Fibroblast of pulmonary artery (primary cell): Measurements from ENCODE around the gene CLDN7.
A peak's percentile ranks its signal among the peaks of the same experiment; 100 is the strongest.

Experiments used
- DNase-seq: peaks from one replicate; pipeline ENCODE4 v3.0.0-alpha.2; 2010; ENCODE audit warnings: low read depth
- H3K4me3 ChIP-seq: replicated peaks from 2 replicates; pipeline ENCODE4 v1.5.1; 2011; ENCODE audit warnings: low read depth, mild to moderate bottlenecking, control low read depth, low read length, moderate library complexity
- TF ChIP-seq, protein P1 (sequence below): IDR thresholded peaks from 2 replicates; pipeline ENCODE4 v1.5.1; 2011; ENCODE audit warnings: mild to moderate bottlenecking, control low read depth, low read length, inconsistent platforms; ENCODE audit errors: missing control alignments

CLDN7 gene

DNA sequence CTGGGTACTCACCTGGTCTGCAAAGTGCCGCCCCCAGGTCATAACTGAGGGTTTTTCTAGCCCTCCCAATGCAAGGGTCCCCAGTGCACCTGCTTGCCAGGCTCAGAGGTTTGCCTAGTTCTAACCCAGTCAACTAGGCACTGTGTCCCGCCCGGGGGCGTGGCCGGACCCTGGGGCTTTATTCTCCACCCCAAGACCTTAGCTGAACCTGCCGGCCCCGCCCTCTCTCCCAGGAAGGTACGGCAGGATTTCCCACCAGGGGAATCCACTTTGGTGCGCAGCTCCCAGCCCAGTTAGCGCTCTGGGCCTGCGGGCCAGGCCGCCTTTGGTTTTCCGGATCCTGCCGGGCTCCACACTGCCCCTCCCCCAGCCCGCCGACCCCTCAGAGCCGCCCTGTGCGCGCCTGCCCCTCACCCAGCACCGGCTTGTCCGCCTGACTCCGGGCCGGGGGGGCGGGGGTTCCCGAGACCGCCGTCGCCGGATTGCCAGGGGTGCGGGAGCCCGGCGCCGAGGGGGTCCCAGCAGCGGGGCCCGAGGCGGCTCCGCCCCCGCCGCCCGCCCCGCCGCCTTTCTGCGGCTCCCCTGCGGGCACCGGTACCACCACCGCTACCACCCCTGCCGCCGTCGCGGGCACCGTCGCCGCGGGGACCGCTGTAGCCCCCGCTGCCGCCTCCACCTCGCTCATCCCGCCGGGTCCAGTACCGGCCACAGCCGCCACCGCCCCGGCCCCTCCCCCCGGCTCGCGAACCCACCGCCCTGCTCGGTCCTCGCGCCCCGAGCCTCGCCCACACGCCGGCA lies 31.7 kb upstream of the CLDN7 start:
- DNase-seq, result no peak
- H3K4me3 ChIP-seq, result no peak overlapping the region
- TF ChIP-seq, protein P1, sequence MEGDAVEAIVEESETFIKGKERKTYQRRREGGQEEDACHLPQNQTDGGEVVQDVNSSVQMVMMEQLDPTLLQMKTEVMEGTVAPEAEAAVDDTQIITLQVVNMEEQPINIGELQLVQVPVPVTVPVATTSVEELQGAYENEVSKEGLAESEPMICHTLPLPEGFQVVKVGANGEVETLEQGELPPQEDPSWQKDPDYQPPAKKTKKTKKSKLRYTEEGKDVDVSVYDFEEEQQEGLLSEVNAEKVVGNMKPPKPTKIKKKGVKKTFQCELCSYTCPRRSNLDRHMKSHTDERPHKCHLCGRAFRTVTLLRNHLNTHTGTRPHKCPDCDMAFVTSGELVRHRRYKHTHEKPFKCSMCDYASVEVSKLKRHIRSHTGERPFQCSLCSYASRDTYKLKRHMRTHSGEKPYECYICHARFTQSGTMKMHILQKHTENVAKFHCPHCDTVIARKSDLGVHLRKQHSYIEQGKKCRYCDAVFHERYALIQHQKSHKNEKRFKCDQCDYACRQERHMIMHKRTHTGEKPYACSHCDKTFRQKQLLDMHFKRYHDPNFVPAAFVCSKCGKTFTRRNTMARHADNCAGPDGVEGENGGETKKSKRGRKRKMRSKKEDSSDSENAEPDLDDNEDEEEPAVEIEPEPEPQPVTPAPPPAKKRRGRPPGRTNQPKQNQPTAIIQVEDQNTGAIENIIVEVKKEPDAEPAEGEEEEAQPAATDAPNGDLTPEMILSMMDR, result no peak

DNA sequence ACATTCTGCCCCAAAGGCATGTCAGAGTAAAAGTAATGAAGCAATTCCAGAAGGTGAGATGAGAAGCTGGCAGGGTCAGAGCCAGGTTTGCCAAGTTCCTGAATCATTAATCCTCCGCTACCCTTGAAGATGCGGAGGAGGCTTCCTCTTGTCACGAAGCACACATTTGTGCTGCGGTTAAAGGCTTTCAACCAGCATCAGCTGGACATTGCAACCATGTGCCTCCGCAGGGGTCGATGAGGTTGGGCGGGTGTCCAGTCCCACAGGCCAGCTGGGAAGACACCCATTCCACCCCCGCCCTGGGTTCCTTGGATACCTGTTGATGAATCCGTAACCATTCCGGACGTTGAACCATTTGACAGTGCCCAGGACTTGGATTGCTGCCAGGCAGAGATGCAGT lies 30.9 kb upstream of the CLDN7 start:
- DNase-seq, result peak; percentile 57
- TF ChIP-seq, protein P1, result no peak
- no peak overlapping the region for H3K4me3 ChIP-seq

DNA sequence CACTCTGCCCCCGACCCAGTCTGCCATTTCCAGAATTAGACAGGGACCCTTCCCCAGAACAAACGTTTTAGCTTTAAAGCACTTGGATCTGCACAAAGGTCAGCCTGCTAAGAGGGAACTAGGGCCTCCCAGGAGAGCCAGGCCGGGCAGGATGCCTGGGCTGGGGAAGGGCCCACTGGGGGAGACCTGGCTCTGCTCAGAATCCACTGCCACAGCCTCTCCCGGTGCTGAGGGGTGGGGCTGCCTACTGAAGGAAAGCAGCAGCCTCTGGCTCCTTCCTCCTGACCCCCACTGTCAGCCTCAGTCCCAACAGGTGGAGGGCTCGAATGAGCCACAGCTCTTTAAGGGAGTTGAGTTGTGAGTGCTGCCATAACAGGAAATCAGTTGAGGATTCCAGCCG lies 30.5 kb upstream of the CLDN7 start:
- H3K4me3 ChIP-seq, result no peak overlapping the region

DNA sequence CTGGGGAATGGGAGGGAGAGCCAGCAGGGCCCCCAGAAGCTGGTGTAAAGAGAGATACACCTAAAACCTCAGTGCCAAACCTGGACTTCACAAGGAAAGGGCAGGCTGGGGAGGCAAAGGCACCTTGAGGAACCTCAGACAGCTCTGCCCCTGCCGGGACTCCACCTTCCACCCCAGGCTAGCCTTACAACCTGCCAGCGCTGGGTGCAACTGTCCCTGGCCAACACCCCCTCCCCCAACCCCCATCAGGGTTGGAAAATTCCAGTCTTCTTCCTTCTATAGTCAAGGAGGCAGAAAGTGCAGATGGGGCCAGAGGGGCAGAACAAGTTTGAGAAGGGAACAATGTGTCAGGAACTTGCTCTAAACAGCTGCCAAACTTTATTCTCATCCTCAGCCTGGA lies 29.9 kb upstream of the CLDN7 start:
- no peak overlapping the region for H3K4me3 ChIP-seq
- TF ChIP-seq, protein P1, result no peak
- DNase-seq, result no peak

More for the DNA sequence above, 30.5 kb upstream of the CLDN7 start:
- TF ChIP-seq, protein P1, result no peak
- no peak for DNase-seq

DNA sequence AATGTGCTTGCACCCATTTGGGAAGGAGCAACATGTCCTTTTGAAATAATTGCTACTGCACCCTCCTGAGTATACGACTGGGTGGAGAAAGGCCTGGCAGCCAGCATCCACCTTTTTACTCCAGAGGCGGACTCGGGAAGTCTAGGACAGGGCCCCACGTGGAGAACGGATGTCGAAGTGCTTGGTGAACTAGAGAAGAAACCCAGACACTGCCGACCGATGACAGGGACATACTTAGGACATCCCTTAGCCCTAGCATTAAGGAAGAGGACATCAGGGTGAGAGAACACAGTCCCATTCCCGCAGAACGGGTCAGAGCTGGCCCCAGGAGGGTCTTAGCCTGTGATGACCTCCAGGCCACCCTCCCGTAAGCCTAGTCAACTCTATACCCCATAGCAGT lies 28.4 kb upstream of the CLDN7 start:
- DNase-seq, result no peak
- no peak overlapping the region for H3K4me3 ChIP-seq
- TF ChIP-seq, protein P1, result no peak

DNA sequence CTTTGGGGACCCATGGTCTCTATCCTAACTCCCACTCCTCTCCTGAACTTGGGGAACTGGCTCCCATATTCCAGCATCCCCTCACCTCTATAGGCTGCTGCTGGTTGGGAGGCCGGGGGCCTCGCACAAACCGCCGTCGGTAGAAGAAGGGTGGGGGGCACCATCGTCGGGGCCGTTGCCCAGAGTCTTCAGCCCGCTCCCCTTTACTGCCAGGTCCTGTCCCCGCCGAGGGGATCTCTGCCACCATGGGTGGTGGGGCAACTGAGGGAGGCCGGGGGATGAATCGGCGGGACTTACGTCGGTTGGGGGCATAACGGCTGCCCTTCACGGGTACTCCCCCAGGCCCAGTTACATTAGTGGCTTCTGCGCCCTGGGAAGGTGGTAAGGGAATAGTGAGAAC lies 27.9 kb upstream of the CLDN7 start:
- no peak for DNase-seq
- TF ChIP-seq, protein P1, result no peak
- H3K4me3 ChIP-seq, result no peak overlapping the region
